DOHH2 (cell line): ENCODE data around the gene HAPSTR1.

Experiments used
- H3F3A ChIP-seq: fragments of 200-600 bp; sonication (generic), shearing (Covaris generic); 2 replicates; pipeline ENCODE4 v1.6.0; 2016; ENCODE audit warnings: antibody characterized with exemption, mild to moderate bottlenecking; ENCODE audit not compliant: control insufficient read depth, insufficient read depth
- H3K27ac ChIP-seq: fragments of 200-600 bp; sonication (generic); 2 replicates; pipeline ENCODE4 v1.5.1; 2014; ENCODE audit warnings: low read depth, mild to moderate bottlenecking, low read length, moderate library complexity
- H3K27me3 ChIP-seq: fragments of 200-600 bp; sonication (generic); 2 replicates; pipeline ENCODE4 v1.6.1; 2014; ENCODE audit warnings: mild to moderate bottlenecking, low read length, mixed read lengths; ENCODE audit not compliant: control insufficient read depth
- H3K36me3 ChIP-seq: fragments of 200-600 bp; sonication (generic); 2 replicates; pipeline ENCODE4 v1.6.1; 2014; ENCODE audit warnings: mild to moderate bottlenecking, low read length, moderate library complexity, mixed read lengths; ENCODE audit not compliant: control insufficient read depth
- H3K4me1 ChIP-seq: fragments of 200-600 bp; sonication (generic); 2 replicates; pipeline ENCODE4 v1.6.1; 2014; ENCODE audit warnings: mild to moderate bottlenecking, low read length, mixed read lengths; ENCODE audit not compliant: control insufficient read depth
- H3K4me2 ChIP-seq: fragments of 200-600 bp; sonication (generic); 2 replicates; pipeline ENCODE4 v1.6.0; 2014; ENCODE audit warnings: mild to moderate bottlenecking, low read length, moderate library complexity
- H3K4me3 ChIP-seq: fragments of 200-600 bp; sonication (generic); 2 replicates; pipeline ENCODE4 v1.5.1; 2014; ENCODE audit warnings: mild to moderate bottlenecking, low read length, mixed read lengths
- H3K79me2 ChIP-seq: fragments of 200-600 bp; sonication (generic); 2 replicates; pipeline ENCODE4 v1.6.1; 2014; ENCODE audit warnings: mild to moderate bottlenecking, low read length, mixed read lengths; ENCODE audit not compliant: control insufficient read depth
- H3K9me2 ChIP-seq: fragments of 200-600 bp; sonication (generic); replicated peaks from 2 replicates; pipeline ENCODE4 v1.6.1; 2014; ENCODE audit warnings: mild to moderate bottlenecking, low read length, mixed read lengths; ENCODE audit not compliant: control insufficient read depth
- H3K9me3 ChIP-seq: fragments of 200-600 bp; sonication (generic); 2 replicates; pipeline ENCODE4 v1.6.1; 2014; ENCODE audit warnings: antibody characterized with exemption, low read length, mixed read lengths; ENCODE audit not compliant: control insufficient read depth, insufficient read depth
- H4K20me1 ChIP-seq: fragments of 200-600 bp; sonication (generic); 2 replicates; pipeline ENCODE4 v1.6.0; 2014; ENCODE audit warnings: low read depth, mild to moderate bottlenecking, antibody characterized with exemption, low read length, moderate library complexity; ENCODE audit not compliant: control insufficient read depth, insufficient read depth
- CTCF ChIP-seq: fragments of 200-600 bp; sonication (generic); IDR thresholded peaks from one replicate; pipeline ENCODE4 v1.5.1; 2014; ENCODE audit warnings: antibody characterized with exemption, mild to moderate bottlenecking, low read depth, low read length; ENCODE audit not compliant: poor library complexity, severe bottlenecking
- EZH2phosphoT487 ChIP-seq: fragments of 200-600 bp; sonication (generic); IDR thresholded peaks from 2 replicates; pipeline ENCODE4 v1.6.1; 2017; ENCODE audit warnings: borderline replicate concordance, mild to moderate bottlenecking, antibody characterized with exemption, low read length, moderate library complexity, mixed read lengths

Gene HAPSTR1

GRCh38 chr16:9115277-9115676 is 23.8 kb downstream of the HAPSTR1 start:
- H3K4me1 ChIP-seq, result peaks cover 16% of the 10 kb centered on the region
- H3K79me2 ChIP-seq, result peaks cover 100% of the 10 kb centered on the region
- peaks cover 38% of the 10 kb centered on the region for H4K20me1 ChIP-seq
- no peak for TF ChIP-seq CTCF
- peaks cover 97% of the 10 kb centered on the region for H3K36me3 ChIP-seq
- no peak overlapping the region for H3K4me2 ChIP-seq
- no peaks in the 10 kb centered on the region for H3K27me3 ChIP-seq
- H3K9me3 ChIP-seq, result no peaks in the 10 kb centered on the region
- no peak overlapping the region for H3K27ac ChIP-seq
- H3F3A ChIP-seq, result no peaks in the 10 kb centered on the region; the same call in 1 of the 2 replicates
- H3K9me2 ChIP-seq, result no peaks in the 10 kb centered on the region
- H3K4me3 ChIP-seq, result no peak overlapping the region

- Histone ChIP-seq H3K27me3 (no peaks in the 10 kb centered on the region), H3K4me3 (no peak overlapping the region), H4K20me1 (peaks cover 38% of the 10 kb centered on the region), H3K4me1 (peaks cover 16% of the 10 kb centered on the region), H3K27ac (no peak overlapping the region), H3K79me2 (peaks cover 97% of the 10 kb centered on the region), H3K36me3 (peaks cover 94% of the 10 kb centered on the region), H3K4me2 (no peak overlapping the region), H3K9me3 (no peaks in the 10 kb centered on the region), H3F3A (no peaks in the 10 kb centered on the region; the same call in 1 of the 2 replicates), H3K9me2 (no peaks in the 10 kb centered on the region)
- TF ChIP-seq EZH2phosphoT487 (no peak), CTCF (no peak)
Observed at GRCh38 chr16:9116141-9116540, 24.7 kb downstream of the HAPSTR1 start.

GRCh38 chr16:9118170-9118569 is 26.7 kb downstream of the HAPSTR1 start:
- Histone ChIP-seq H3K27me3 (no peaks in the 10 kb centered on the region), H3F3A (peaks cover 2% of the 10 kb centered on the region; the same call in 1 of the 2 replicates), H3K4me3 (no peak overlapping the region), H3K36me3 (peaks cover 87% of the 10 kb centered on the region), H3K79me2 (peaks cover 89% of the 10 kb centered on the region), H3K9me3 (no peaks in the 10 kb centered on the region), H4K20me1 (peaks cover 28% of the 10 kb centered on the region), H3K27ac (no peak overlapping the region), H3K4me2 (no peak overlapping the region), H3K4me1 (peaks cover 16% of the 10 kb centered on the region), H3K9me2 (no peaks in the 10 kb centered on the region)
- TF ChIP-seq CTCF (no peak), EZH2phosphoT487 (no peak)

- peaks cover 29% of the 10 kb centered on the region for H4K20me1 ChIP-seq
- H3K4me3 ChIP-seq, result no peak overlapping the region
- H3K9me3 ChIP-seq, result no peaks in the 10 kb centered on the region
- no peaks in the 10 kb centered on the region for H3K27me3 ChIP-seq
- H3K4me1 ChIP-seq, result peaks cover 8% of the 10 kb centered on the region
- H3K4me2 ChIP-seq, result no peak overlapping the region
- H3K36me3 ChIP-seq, result peaks cover 83% of the 10 kb centered on the region
- H3F3A ChIP-seq, result peaks cover 2% of the 10 kb centered on the region; the same call in 1 of the 2 replicates
- no peak overlapping the region for H3K27ac ChIP-seq
- no peaks in the 10 kb centered on the region for H3K9me2 ChIP-seq
- peaks cover 72% of the 10 kb centered on the region for H3K79me2 ChIP-seq
- TF ChIP-seq CTCF (no peak), EZH2phosphoT487 (no peak)
Observed at GRCh38 chr16:9119795-9120194, 28.4 kb downstream of the HAPSTR1 start.
